Choroid plexus epithelial cell (primary cell): ENCODE data around the gene ST6GALNAC3.

ENCODE experiments used
- DNase-seq: peaks from one replicate; pipeline ENCODE4 v3.0.0-alpha.2; 2010; ENCODE audit warnings: low read depth
- H3K4me3 ChIP-seq: 2 replicates; pipeline ENCODE4 v1.5.1; 2011; ENCODE audit warnings: low read depth, mild to moderate bottlenecking, control low read depth, low read length, moderate library complexity
- CTCF ChIP-seq: conservative IDR thresholded peaks from 2 replicates; pipeline ENCODE4 v1.5.1; 2011; ENCODE audit warnings: low read depth, mild to moderate bottlenecking, control low read depth, inconsistent platforms, low read length, moderate library complexity

ST6GALNAC3 gene

GRCh38 chr1:76677416-76678405, 603.2 kb downstream of the ST6GALNAC3 start:
- no peak for TF ChIP-seq CTCF
- no peak for DNase-seq

GRCh38 chr1:76679534-76680152, 605.1 kb downstream of the ST6GALNAC3 start:
- no peak for DNase-seq
- TF ChIP-seq CTCF: no peak
- no peak overlapping the region for H3K4me3 ChIP-seq

More at GRCh38 chr1:76677416-76678405, 603.2 kb downstream of the ST6GALNAC3 start:
- H3K4me3 ChIP-seq: no peak overlapping the region

DNA sequence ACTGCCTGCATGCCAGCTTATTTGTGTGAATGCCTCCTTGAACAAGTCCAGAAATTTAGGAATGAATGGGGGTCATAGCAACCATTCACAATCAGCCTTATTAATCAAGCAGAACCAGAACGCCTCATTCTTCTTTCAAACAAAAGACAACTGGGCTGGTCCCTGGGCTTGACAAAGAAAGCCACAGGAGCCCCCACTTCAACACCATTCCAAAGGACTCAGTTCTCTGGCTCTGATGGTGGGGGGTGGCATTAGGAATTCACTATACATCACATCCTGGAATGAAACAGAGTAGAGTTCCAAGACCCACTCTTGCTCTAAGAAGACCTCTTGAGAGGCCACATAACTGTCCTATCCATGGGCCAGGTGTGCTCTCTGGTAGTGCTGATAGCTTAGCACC, 606.1 kb downstream of the ST6GALNAC3 start:
- no peak overlapping the region for H3K4me3 ChIP-seq
- no peak for TF ChIP-seq CTCF
- DNase-seq: no peak

DNA sequence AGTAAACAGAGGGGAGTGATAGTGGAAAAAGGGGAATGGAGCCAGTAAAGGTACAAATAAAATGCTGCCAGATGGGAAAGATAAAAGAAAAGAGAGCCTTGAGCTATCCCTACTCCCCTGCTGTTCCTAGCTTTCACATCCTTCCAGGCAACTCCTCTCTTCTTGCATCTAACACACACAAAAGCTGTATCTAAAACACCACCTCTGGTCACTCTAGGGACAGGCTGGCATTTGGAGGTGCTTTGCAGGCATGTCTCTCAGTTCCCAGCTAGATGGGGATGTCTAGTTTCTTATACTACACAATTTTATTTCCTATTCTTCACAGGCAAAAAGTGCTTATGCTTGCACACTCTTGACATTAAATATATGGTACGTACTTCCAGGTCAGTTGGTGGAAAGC, 607.6 kb downstream of the ST6GALNAC3 start:
- TF ChIP-seq CTCF: no peak
- H3K4me3 ChIP-seq: no peak overlapping the region
- no peak for DNase-seq
